Upper lobe of left lung (tissue), 4 donors: Measurements from ENCODE around the gene INO80D.

Experiments
- POLR2A ChIP-seq, 4 donors: fragments of 450-650 bp; IDR thresholded peaks; one replicate each; pipeline ENCODE4 v1.5.1; 2016 to 2017; ENCODE audit warnings: antibody characterized with exemption in 4 of 4, mild to moderate bottlenecking in 2 of 4
- POLR2AphosphoS5 ChIP-seq, 2 donors: sonication (generic); formaldehyde crosslinking; IDR thresholded peaks; one replicate each; pipeline ENCODE4 v1.5.1; 2017; ENCODE audit warnings: antibody characterized with exemption in 2 of 2

DNA sequence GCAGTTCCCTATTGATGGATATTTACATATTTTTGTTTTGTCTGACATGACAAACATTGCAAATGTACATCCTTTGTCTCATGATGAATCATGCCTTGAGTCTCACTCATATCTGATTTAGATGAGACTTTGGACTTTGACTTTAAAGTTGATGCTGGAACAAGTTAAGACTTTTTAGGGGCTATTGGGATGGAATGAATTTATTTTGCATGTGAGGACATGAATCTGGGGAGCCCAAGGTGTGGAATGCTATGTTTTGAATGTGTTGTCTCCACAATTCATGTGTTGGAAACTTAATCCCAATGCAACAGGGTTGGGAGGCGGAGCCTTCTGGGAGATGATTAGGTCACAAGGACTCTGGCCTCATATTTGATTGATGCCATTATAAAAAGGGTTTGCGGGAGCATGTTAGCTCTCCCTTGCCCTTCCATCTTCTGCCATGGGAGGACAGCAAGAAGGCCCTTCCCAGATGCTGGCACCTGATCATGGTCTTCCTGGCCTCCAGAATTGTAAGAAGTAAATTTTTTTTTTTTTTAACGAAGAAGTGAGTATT lies 29.1 kb upstream of the INO80D start:
- no peak for TF ChIP-seq POLR2A (IDR thresholded peaks at IDR 0.05)
- TF ChIP-seq POLR2AphosphoS5 (IDR thresholded peaks at IDR 0.05), result no peak
